IMR-90 (cell line): ENCODE measurements around the gene ARMC6. TPM values are rescaled to one million over a fixed set of nuclear protein-coding genes. Genes with fewer than 3 reads are reported as not detected.

ENCODE experiments used
- ATAC-seq: fragments of 200-7000 bp; cut with Tn5 transposase; 2 replicates; pipeline ENCODE4 v1.9.1; 2020; ENCODE audit warnings: low read depth, mild to moderate bottlenecking, moderate library complexity
- BruUV-seq: library from RNA; stranded (reverse); fragments of 400-500 nt; replicated peaks from 2 replicates; lab custom pipeline; 2021; lab: Mats Ljungman, UMichigan
- CTCF ChIA-PET: fragments of 300-600 bp; formaldehyde crosslinking; extraction: SDS; loops from one replicate; lab custom pipeline; 2021; ENCODE audit warnings: antibody characterized with exemption; lab: Yijun Ruan, JAX
- POLR2A ChIA-PET: fragments of 300-600 bp; sonication (Branson Sonifier 250); formaldehyde crosslinking; loops from one replicate; lab custom pipeline; 2022; ENCODE audit warnings: antibody characterized with exemption; ENCODE audit not compliant: unreplicated experiment; lab: Charles Lee
- DNase-seq: peaks from one replicate; pipeline ENCODE4 v3.0.0; 2013
- H2AFZ ChIP-seq: replicated peaks from 2 replicates; pipeline ENCODE3; 2013; ENCODE audit warnings: low read length, mild to moderate bottlenecking; ENCODE audit not compliant: poor library complexity
- H2AK5ac ChIP-seq: 2 replicates; pipeline ENCODE4 v1.6.1; 2013; ENCODE audit warnings: low read depth, low read length, inconsistent platforms
- H2AK9ac ChIP-seq: replicated peaks from 2 replicates; pipeline ENCODE3; 2013; ENCODE audit warnings: mild to moderate bottlenecking, low read depth, low read length, moderate library complexity; ENCODE audit not compliant: poor library complexity
- H2BK120ac ChIP-seq: 2 replicates; pipeline ENCODE4 v1.6.1; 2013; ENCODE audit warnings: low read depth, low read length, inconsistent platforms
- H2BK15ac ChIP-seq: 3 replicates; pipeline ENCODE4 v1.6.1; 2013; ENCODE audit warnings: low read depth, low read length, inconsistent platforms
- H2BK20ac ChIP-seq: 2 replicates; pipeline ENCODE4 v1.6.1; 2013; ENCODE audit warnings: low read depth, mild to moderate bottlenecking, inconsistent platforms, low read length, moderate library complexity
- H2BK5ac ChIP-seq: 2 replicates; pipeline ENCODE4 v1.6.1; 2013; ENCODE audit warnings: mild to moderate bottlenecking, low read depth, low read length, inconsistent platforms; ENCODE audit not compliant: poor library complexity, severe bottlenecking
- H3K14ac ChIP-seq: replicated peaks from 2 replicates; pipeline ENCODE4 v1.6.1; 2013; ENCODE audit warnings: low read depth, low read length, inconsistent platforms
- H3K18ac ChIP-seq: 2 replicates; pipeline ENCODE4 v1.6.1; 2013; ENCODE audit warnings: low read depth, low read length, control low read depth
- H3K23ac ChIP-seq: 2 replicates; pipeline ENCODE4 v1.6.1; 2013; ENCODE audit warnings: low read depth, low read length, inconsistent platforms
- H3K27ac ChIP-seq: 2 replicates; pipeline ENCODE4 v1.5.1; 2013; ENCODE audit warnings: mild to moderate bottlenecking, control low read depth, low read length; ENCODE audit not compliant: insufficient read depth
- H3K27me3 ChIP-seq: 2 replicates; pipeline ENCODE4 v1.6.1; 2013; ENCODE audit warnings: low read length; ENCODE audit not compliant: control insufficient read depth, insufficient read depth
- H3K36me3 ChIP-seq: 2 replicates; pipeline ENCODE4 v1.6.1; 2013; ENCODE audit warnings: low read length, mixed read lengths; ENCODE audit not compliant: control insufficient read depth, insufficient read depth
- H3K4ac ChIP-seq: 2 replicates; pipeline ENCODE4 v1.6.1; 2013; ENCODE audit warnings: low read depth, low read length, inconsistent platforms
- H3K4me1 ChIP-seq: 2 replicates; pipeline ENCODE4 v1.6.1; 2013; ENCODE audit warnings: low read length, mixed read lengths; ENCODE audit not compliant: control insufficient read depth, insufficient read depth
- H3K4me2 ChIP-seq: 2 replicates; pipeline ENCODE4 v1.6.1; 2013; ENCODE audit warnings: low read depth, mild to moderate bottlenecking, control low read depth, low read length, moderate library complexity
- H3K4me3 ChIP-seq: 2 replicates; pipeline ENCODE4 v1.5.1; 2013; ENCODE audit warnings: low read depth, mild to moderate bottlenecking, control low read depth, low read length, moderate library complexity; ENCODE audit not compliant: insufficient read depth
- H3K56ac ChIP-seq: 2 replicates; pipeline ENCODE4 v1.6.1; 2013; ENCODE audit warnings: low read length, inconsistent platforms; ENCODE audit not compliant: insufficient read depth; ENCODE audit errors: extremely low read depth
- H3K79me1 ChIP-seq, 2 experiments: 2 replicates each; pipeline ENCODE4 v1.6.1; 2013; ENCODE audit warnings: low read length in 2 of 2, inconsistent platforms in 1 of 2, low read depth in 1 of 2
- H3K9ac ChIP-seq: 2 replicates; pipeline ENCODE4 v1.6.1; 2013; ENCODE audit warnings: low read depth, low read length, control low read depth
- H3K9me1 ChIP-seq: 2 replicates; pipeline ENCODE4 v1.6.1; 2013; ENCODE audit warnings: low read length, inconsistent platforms; ENCODE audit not compliant: insufficient read depth
- H3K9me3 ChIP-seq: 2 replicates; pipeline ENCODE4 v1.6.1; 2013; ENCODE audit warnings: low read length; ENCODE audit not compliant: control insufficient read depth, insufficient read depth
- H4K20me1 ChIP-seq: 2 replicates; pipeline ENCODE4 v1.6.1; 2013; ENCODE audit warnings: low read length, inconsistent platforms; ENCODE audit not compliant: insufficient read depth
- H4K5ac ChIP-seq: 2 replicates; pipeline ENCODE4 v1.6.1; 2013; ENCODE audit warnings: mild to moderate bottlenecking, low read depth, low read length, control low read depth
- H4K8ac ChIP-seq, 2 experiments: 2 replicates each; pipeline ENCODE4 v1.6.1; 2013; ENCODE audit warnings: low read depth in 2 of 2, low read length in 2 of 2, control low read depth in 1 of 2, inconsistent platforms in 1 of 2
- H4K91ac ChIP-seq: 2 replicates; pipeline ENCODE4 v1.6.1; 2013; ENCODE audit warnings: low read depth, low read length, inconsistent platforms; ENCODE audit not compliant: insufficient read depth
- BHLHE40 ChIP-seq: fragments of 150-350 bp; IDR thresholded peaks from 2 replicates; pipeline ENCODE4 v1.6.1; 2016; ENCODE audit warnings: mild to moderate bottlenecking, low read depth, low read length
- CEBPB ChIP-seq: IDR thresholded peaks from 2 replicates; pipeline ENCODE4 v1.6.1; 2012; ENCODE audit warnings: low read depth, low read length, improper control_type of control experiment
- CHD1 ChIP-seq: IDR thresholded peaks from 2 replicates; pipeline ENCODE4 v1.6.1; 2012; ENCODE audit warnings: low read depth, low read length, improper control_type of control experiment
- FOS ChIP-seq: fragments of 150-350 bp; IDR thresholded peaks from 2 replicates; pipeline ENCODE4 v1.6.1; 2016; ENCODE audit warnings: low read depth, low read length
- MAFK ChIP-seq: IDR thresholded peaks from 2 replicates; pipeline ENCODE4 v1.6.1; 2012; ENCODE audit warnings: low read depth, low read length, improper control_type of control experiment
- MAZ ChIP-seq: IDR thresholded peaks from 2 replicates; pipeline ENCODE4 v1.6.1; 2012; ENCODE audit warnings: low read depth, mild to moderate bottlenecking, low read length, improper control_type of control experiment, moderate library complexity, borderline replicate concordance
- MXI1 ChIP-seq: IDR thresholded peaks from 2 replicates; pipeline ENCODE4 v1.6.1; 2012; ENCODE audit warnings: low read depth, mild to moderate bottlenecking, low read length, moderate library complexity, borderline replicate concordance
- NFE2L2 ChIP-seq: fragments of 150-350 bp; IDR thresholded peaks from 2 replicates; pipeline ENCODE4 v1.6.1; 2016; ENCODE audit warnings: low read depth, mild to moderate bottlenecking, low read length
- POLR2A ChIP-seq: IDR thresholded peaks from 2 replicates; pipeline ENCODE4 v1.6.1; 2012; ENCODE audit warnings: mild to moderate bottlenecking, low read depth, low read length
- RAD21 ChIP-seq: IDR thresholded peaks from 2 replicates; pipeline ENCODE4 v1.6.1; 2012; ENCODE audit warnings: low read length, improper control_type of control experiment
- RCOR1 ChIP-seq: IDR thresholded peaks from 2 replicates; pipeline ENCODE4 v1.6.1; 2012; ENCODE audit warnings: mild to moderate bottlenecking, low read length, improper control_type of control experiment; ENCODE audit not compliant: insufficient replicate concordance
- RFX5 ChIP-seq: IDR thresholded peaks from 2 replicates; pipeline ENCODE4 v1.8.0; 2012; ENCODE audit warnings: low read depth, mild to moderate bottlenecking, low read length, moderate library complexity
- SMC3 ChIP-seq: fragments of 150-350 bp; IDR thresholded peaks from 2 replicates; pipeline ENCODE4 v1.6.1; 2016; ENCODE audit warnings: low read depth, mild to moderate bottlenecking, antibody characterized with exemption, low read length, moderate library complexity
- WGBS, 2 experiments: methylation state at CpG; one replicate each; pipeline versions ENCODE4 v1.1.5 to v1.1.7; 2013; ENCODE audit warnings: missing lambda C conversion rate in 2 of 2; ENCODE audit not compliant: insufficient read length in 1 of 2; ENCODE audit errors: extremely low coverage in 2 of 2; 5-methylcytosine and 5-hydroxymethylcytosine counted together
- dilution Hi-C: fragments of 300-500 bp; cut with HindIII; formaldehyde crosslinking; loops from one replicate; pipeline ENCODE4 v1.14.3; 2018; ENCODE audit warnings: low sequenced_read_pairs; ENCODE audit not compliant: unreplicated experiment
- in situ Hi-C: fragments of 300-500 bp; cut with MboI; formaldehyde crosslinking; loops from 3 replicates; pipeline ENCODE4 v1.14.3; 2019; ENCODE audit warnings: low sequenced_read_pairs, inconsistent platforms, mixed read lengths
- intact Hi-C: fragments of 100-400 bp; cut with micrococcal nuclease; formaldehyde crosslinking; loops from 2 replicates; pipeline ENCODE4 v1.10.0; 2022
- polyA plus RNA-seq, 3 experiments: library from polyadenylated mRNA; depleted of rRNA; stranded (reverse); fragments of >200 nt; gene quantifications; 2 replicates each; pipeline ENCODE4 v1.2.3, GENCODE V29; 2012; ENCODE audit warnings: low replicate concordance in 1 of 3
- total RNA-seq: library from RNA; depleted of rRNA; stranded (reverse); fragments of >200 nt; gene quantifications from 2 replicates; pipeline ENCODE4 v1.2.3, GENCODE V29; 2012
- TF ChIP-seq, protein P1 (sequence below): fragments of 150-350 bp; IDR thresholded peaks from 2 replicates; pipeline ENCODE4 v1.6.1; 2016; ENCODE audit warnings: low read depth, mild to moderate bottlenecking, low read length, moderate library complexity, borderline replicate concordance
- TF ChIP-seq, protein P2 (sequence below): fragments of 150-350 bp; IDR thresholded peaks from 2 replicates; pipeline ENCODE4 v1.6.1; 2017; ENCODE audit warnings: mild to moderate bottlenecking, antibody characterized with exemption, low read length, low read depth
- TF ChIP-seq, protein P3 (sequence below): conservative IDR thresholded peaks from 2 replicates; pipeline ENCODE4 v1.5.1; 2012; ENCODE audit warnings: mild to moderate bottlenecking, low read depth, low read length, improper control_type of control experiment

Gene ARMC6
- total and polyA plus RNA-seq, 2 of the 4 experiments (the other 2 are of a cell fraction), result 41.5 to 52.7 TPM

DNA sequence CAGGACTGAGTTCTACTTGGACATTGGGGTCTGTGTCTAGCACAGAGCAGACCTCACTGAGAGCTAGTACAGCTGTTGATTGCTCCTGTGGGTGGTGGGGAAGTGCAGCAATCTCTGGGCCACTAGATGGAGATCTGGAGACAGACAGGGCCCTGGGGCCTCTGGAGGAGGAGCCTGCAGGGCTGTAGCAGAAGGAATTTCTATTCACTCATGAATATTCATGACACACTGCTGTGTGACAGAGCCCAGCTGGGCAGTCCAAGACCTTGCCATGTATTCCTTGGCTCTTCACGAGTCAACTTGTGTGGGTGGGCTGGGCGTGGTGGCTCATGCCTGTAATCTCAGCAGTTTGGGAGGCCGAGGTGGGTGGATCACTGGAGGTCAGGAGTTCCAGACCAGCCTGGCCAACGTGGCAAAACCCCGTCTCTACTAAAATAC is 37.6 kb upstream of the ARMC6 start:
- Histone ChIP-seq H3K56ac (no peak overlapping the region), H3K9me1 (no peaks in the 10 kb centered on the region), H3K14ac (no peak overlapping the region), H2BK20ac (no peak overlapping the region), H2BK5ac (peak overlapping the region; percentile 16), H3K9ac (no peak overlapping the region), H3K36me3 (peaks cover 54% of the 10 kb centered on the region), H3K27ac (no peak overlapping the region; the same call in 1 of the 2 replicates), H2BK15ac (no peak overlapping the region), H3K4ac (0 out of 2 replicates have a peak overlapping the region, but pooled peaks have one; percentile 52), H3K4me1 (peaks cover 7% of the 10 kb centered on the region), H4K8ac (no peak overlapping the region; a peak in 1 of 4 replicates), H3K27me3 (no peaks in the 10 kb centered on the region), H3K4me3 (no peak overlapping the region), H3K79me1 (peaks cover 3 to 41% of the 10 kb centered on the region in 2 experiments; a peak in 3 of 4 replicates), H2AK9ac (peak overlapping the region; percentile 22), H3K23ac (no peak overlapping the region), H4K91ac (no peak overlapping the region), H3K4me2 (no peak overlapping the region), H4K20me1 (peaks cover 22% of the 10 kb centered on the region), H4K5ac (no peak overlapping the region), H3K18ac (no peak overlapping the region), H2AK5ac (0 out of 2 replicates have a peak overlapping the region, but pooled peaks have one; percentile 56), H2AFZ (peak overlapping the region; percentile 47), H2BK120ac (no peak overlapping the region), H3K9me3 (no peaks in the 10 kb centered on the region)
- BruUV-seq, result no TSS peak
- ChIA-PET CTCF (interaction anchor here (0.6 to 1.2 kb wide), 6 partner anchors 9 to 392 kb away, joined by 3 to 5 read pairs (median 4); partner anchors contain the start of gene CERS1), POLR2A (interaction anchor here (0.6 kb wide), 1 partner anchor 34 kb away, joined by 3 read pairs; no protein-coding TSS in a partner anchor)
- ATAC-seq (peak; percentile 99), DNase-seq (peak; percentile 96)
- intact Hi-C loops (no loop called here), dilution Hi-C loops (no loop called here), in situ Hi-C loops (no loop called here)
- TF ChIP-seq RCOR1 (no peak), RFX5 (no peak), RAD21 (peak; percentile 71), MXI1 (no peak), POLR2A (no peak), NFE2L2 (no peak), MAZ (peak; percentile 50; the same call in 1 of the 2 replicates), FOS (no peak), SMC3 (peak; percentile 56), BHLHE40 (peak; percentile 36; the same call in 1 of the 2 replicates), CHD1 (no peak), MAFK (no peak), CEBPB (no peak)
- TF ChIP-seq, protein P1, sequence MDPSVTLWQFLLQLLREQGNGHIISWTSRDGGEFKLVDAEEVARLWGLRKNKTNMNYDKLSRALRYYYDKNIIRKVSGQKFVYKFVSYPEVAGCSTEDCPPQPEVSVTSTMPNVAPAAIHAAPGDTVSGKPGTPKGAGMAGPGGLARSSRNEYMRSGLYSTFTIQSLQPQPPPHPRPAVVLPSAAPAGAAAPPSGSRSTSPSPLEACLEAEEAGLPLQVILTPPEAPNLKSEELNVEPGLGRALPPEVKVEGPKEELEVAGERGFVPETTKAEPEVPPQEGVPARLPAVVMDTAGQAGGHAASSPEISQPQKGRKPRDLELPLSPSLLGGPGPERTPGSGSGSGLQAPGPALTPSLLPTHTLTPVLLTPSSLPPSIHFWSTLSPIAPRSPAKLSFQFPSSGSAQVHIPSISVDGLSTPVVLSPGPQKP, result no peak
- TF ChIP-seq, protein P2, sequence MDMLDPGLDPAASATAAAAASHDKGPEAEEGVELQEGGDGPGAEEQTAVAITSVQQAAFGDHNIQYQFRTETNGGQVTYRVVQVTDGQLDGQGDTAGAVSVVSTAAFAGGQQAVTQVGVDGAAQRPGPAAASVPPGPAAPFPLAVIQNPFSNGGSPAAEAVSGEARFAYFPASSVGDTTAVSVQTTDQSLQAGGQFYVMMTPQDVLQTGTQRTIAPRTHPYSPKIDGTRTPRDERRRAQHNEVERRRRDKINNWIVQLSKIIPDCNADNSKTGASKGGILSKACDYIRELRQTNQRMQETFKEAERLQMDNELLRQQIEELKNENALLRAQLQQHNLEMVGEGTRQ, result no peak
- TF ChIP-seq, protein P3, sequence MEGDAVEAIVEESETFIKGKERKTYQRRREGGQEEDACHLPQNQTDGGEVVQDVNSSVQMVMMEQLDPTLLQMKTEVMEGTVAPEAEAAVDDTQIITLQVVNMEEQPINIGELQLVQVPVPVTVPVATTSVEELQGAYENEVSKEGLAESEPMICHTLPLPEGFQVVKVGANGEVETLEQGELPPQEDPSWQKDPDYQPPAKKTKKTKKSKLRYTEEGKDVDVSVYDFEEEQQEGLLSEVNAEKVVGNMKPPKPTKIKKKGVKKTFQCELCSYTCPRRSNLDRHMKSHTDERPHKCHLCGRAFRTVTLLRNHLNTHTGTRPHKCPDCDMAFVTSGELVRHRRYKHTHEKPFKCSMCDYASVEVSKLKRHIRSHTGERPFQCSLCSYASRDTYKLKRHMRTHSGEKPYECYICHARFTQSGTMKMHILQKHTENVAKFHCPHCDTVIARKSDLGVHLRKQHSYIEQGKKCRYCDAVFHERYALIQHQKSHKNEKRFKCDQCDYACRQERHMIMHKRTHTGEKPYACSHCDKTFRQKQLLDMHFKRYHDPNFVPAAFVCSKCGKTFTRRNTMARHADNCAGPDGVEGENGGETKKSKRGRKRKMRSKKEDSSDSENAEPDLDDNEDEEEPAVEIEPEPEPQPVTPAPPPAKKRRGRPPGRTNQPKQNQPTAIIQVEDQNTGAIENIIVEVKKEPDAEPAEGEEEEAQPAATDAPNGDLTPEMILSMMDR, result peak; percentile 83
- whole genome bisulfite sequencing, 2 experiments, result no CpG with 5 or more reads among the region's 5 CpGs
